Prostate gland (tissue), 2 donors: ENCODE data around the gene DSN1. TPM values are rescaled to one million over a fixed set of nuclear protein-coding genes. Genes with fewer than 3 reads are reported as not detected.

Experiments
- DNase-seq: peaks from one replicate; pipeline ENCODE4 v3.0.0-alpha.2; 2019; ENCODE audit warnings: low spot score
- H3K27ac ChIP-seq, 2 donors: fragments of 200-600 bp; sonication (generic); 2 replicates each; pipeline ENCODE4 v1.5.1; 2017 to 2019
- H3K27me3 ChIP-seq: fragments of 200-600 bp; sonication (generic); replicated peaks from 2 replicates; pipeline ENCODE4 v1.5.1; 2019; ENCODE audit not compliant: insufficient read depth
- H3K36me3 ChIP-seq, 2 donors: fragments of 200-600 bp; sonication (generic); 1 replicate in 1 of 2; 2 replicates in 1 of 2; pipeline versions ENCODE4 v1.5.1 to v1.8.1; 2017 to 2019
- H3K4me1 ChIP-seq: fragments of 200-600 bp; sonication (generic); replicated peaks from 2 replicates; pipeline ENCODE4 v1.5.1; 2019
- H3K4me3 ChIP-seq, 2 donors: fragments of 200-600 bp; sonication (generic); 2 replicates each; pipeline ENCODE4 v1.5.1; 2017 to 2019
- H3K9me3 ChIP-seq: fragments of 200-600 bp; sonication (generic); 2 replicates; pipeline ENCODE4 v1.5.1; 2017
- CTCF ChIP-seq, 4 experiments: fragments of 200-600 bp in 2 of 4; fragments of 450-650 bp in 2 of 4; sonication (generic) in 2 of 4; IDR thresholded peaks; 1 replicate in 3 of 4; 2 replicates in 1 of 4; pipeline ENCODE4 v1.5.1; 2016 to 2019; ENCODE audit warnings: antibody characterized with exemption in 4 of 4, mild to moderate bottlenecking in 2 of 4, moderate library complexity in 2 of 4
- POLR2A ChIP-seq: fragments of 450-650 bp; IDR thresholded peaks from one replicate; pipeline ENCODE4 v1.6.1; 2016; ENCODE audit warnings: antibody characterized with exemption, mild to moderate bottlenecking
- POLR2AphosphoS5 ChIP-seq: sonication (generic); formaldehyde crosslinking; IDR thresholded peaks from one replicate; pipeline ENCODE4 v1.6.1; 2017; ENCODE audit warnings: antibody characterized with exemption
- WGBS: methylation state at CpG from one replicate; pipeline ENCODE4 v1.1.5; 2018; 5-methylcytosine and 5-hydroxymethylcytosine counted together
- intact Hi-C: fragments of 100-400 bp; cut with DNase I; formaldehyde crosslinking; loops from one replicate; pipeline ENCODE4 v1.14.2; 2022
- total RNA-seq, 2 donors: library from RNA; depleted of rRNA; stranded (reverse); fragments of >200 nt; gene quantifications; one replicate each; pipeline ENCODE4 v1.1.0, GENCODE V29; 2016

Gene DSN1
- total RNA-seq, 2 donors from 2014 or later, result 13.0 to 17.1 TPM

- 93% methylated on average over 5 of the region's 5 CpGs for WGBS
- Histone ChIP-seq H3K27me3 (no peaks in the 10 kb centered on the region), H3K4me3 (no peak overlapping the region), H3K4me1 (no peaks in the 10 kb centered on the region), H3K36me3 (peaks cover 17 to 21% of the 10 kb centered on the region in 2 donors), H3K9me3 (no peaks in the 10 kb centered on the region), H3K27ac (no peak overlapping the region)
- intact Hi-C loops, result no loop called here
- DNase-seq, result no peak
- TF ChIP-seq POLR2A, result no peak
Measured at GRCh38 chr20:36796117-36796516, 22.6 kb upstream of the DSN1 start.

- 76% methylated on average over 5 of the region's 5 CpGs for WGBS
- TF ChIP-seq POLR2AphosphoS5, result no peak
- Histone ChIP-seq H3K36me3 (peaks cover 17 to 21% of the 10 kb centered on the region in 2 donors), H3K27me3 (no peaks in the 10 kb centered on the region), H3K9me3 (no peaks in the 10 kb centered on the region), H3K4me1 (no peaks in the 10 kb centered on the region), H3K27ac (no peak overlapping the region), H3K4me3 (no peak overlapping the region)
- intact Hi-C loops, result no loop called here
- DNase-seq, result no peak
Measured at GRCh38 chr20:36795691-36796090, 22.1 kb upstream of the DSN1 start.

GRCh38 chr20:36794116-36794474 lies 20.5 kb upstream of the DSN1 start:
- TF ChIP-seq POLR2A, result no peak
- no peak for TF ChIP-seq CTCF (IDR thresholded peaks at IDR 0.05)
- no peak for TF ChIP-seq POLR2AphosphoS5
- no peak overlapping the region for H3K27ac ChIP-seq
- H3K4me3 ChIP-seq, result no peak overlapping the region
- no peaks in the 10 kb centered on the region for H3K9me3 ChIP-seq
- no peaks in the 10 kb centered on the region for H3K27me3 ChIP-seq
- intact Hi-C loops, result no loop called here
- no peaks in the 10 kb centered on the region for H3K4me1 ChIP-seq
- H3K36me3 ChIP-seq, result peaks cover 17 to 21% of the 10 kb centered on the region in 2 donors
- 87% methylated on average over 20 of the region's 20 CpGs for WGBS
- no peak for DNase-seq

DNA sequence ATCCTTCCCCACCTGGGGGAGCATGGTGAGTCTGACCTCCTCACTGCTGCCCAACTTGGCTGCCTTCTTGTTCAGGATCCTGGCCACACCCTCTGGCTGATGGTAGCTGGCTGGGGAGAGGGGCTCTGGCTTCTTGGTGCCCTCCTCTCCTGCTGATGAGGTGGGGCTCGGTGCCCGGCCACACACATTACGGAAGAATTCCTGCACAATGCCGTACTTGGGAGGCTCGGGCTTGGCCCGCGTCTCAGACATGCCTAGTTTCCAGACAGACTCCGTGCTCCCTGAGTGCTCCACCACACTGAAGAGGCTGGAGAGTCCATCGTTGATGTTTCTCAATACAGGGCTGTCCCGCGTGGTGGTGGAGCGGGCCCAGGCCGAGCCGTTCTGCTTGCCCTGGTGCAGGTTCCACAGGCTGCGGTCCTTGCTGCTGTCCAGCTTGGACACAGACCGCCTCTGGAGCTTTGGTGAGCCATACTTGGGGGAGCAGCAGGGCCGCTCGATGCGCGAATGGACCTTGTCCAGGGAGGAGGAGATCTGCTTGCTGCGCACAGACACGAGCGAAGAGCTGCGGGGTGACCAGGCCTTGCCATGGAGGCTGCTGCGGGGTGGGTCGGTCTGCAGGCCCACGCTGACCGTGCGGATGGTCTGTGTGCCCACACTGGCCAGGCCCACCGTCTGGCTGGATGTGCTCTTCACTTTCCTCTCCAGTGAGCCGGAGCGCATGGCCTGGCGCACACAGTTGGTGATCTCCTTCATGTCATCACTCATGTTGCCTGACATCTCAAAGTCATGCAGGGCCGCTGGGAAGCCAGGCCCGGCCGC lies 19.9 kb upstream of the DSN1 start:
- H3K36me3 ChIP-seq, result peaks cover 17 to 21% of the 10 kb centered on the region in 2 donors
- intact Hi-C loops, result no loop called here
- no peaks in the 10 kb centered on the region for H3K4me1 ChIP-seq
- no peaks in the 10 kb centered on the region for H3K9me3 ChIP-seq
- 95% methylated on average over 28 of the region's 36 CpGs for WGBS
- no peak overlapping the region for H3K27ac ChIP-seq
- H3K4me3 ChIP-seq, result no peak overlapping the region
- H3K27me3 ChIP-seq, result no peaks in the 10 kb centered on the region
- DNase-seq, result no peak
- no peak for TF ChIP-seq POLR2A
- no peak for TF ChIP-seq POLR2AphosphoS5
- no peak for TF ChIP-seq CTCF (IDR thresholded peaks at IDR 0.05)

DNA sequence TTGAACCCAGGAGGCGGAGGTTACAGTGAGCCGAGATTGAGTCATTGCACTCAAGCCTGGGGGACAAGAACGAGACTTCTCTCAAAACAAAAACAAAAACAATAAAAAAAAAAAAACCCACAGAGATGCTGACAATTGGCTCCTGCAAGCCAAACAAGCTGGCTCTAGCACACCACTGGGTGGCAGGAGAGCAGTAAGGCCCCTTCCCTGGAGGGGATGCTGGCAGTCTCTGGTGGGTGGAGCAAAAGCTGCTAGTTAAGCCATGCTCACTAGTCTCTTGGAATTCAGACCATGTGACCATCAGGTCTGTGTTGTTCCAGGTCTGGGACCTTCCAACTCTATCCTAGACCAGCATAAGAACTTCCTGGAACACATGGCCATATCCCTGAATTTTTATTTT lies 18.9 kb upstream of the DSN1 start:
- intact Hi-C loops, result no loop called here
- TF ChIP-seq POLR2AphosphoS5 (peak; percentile 34), POLR2A (no peak), CTCF (IDR thresholded peaks at IDR 0.05) (peak in 3 of 4 experiments; percentile 25 to 31 (median 28))
- peaks cover 17 to 21% of the 10 kb centered on the region in 2 donors for H3K36me3 ChIP-seq
- H3K27ac ChIP-seq, result no peak overlapping the region
- no peaks in the 10 kb centered on the region for H3K9me3 ChIP-seq
- peak; percentile 31 for DNase-seq
- H3K4me3 ChIP-seq, result no peak overlapping the region
- no peaks in the 10 kb centered on the region for H3K4me1 ChIP-seq
- no peaks in the 10 kb centered on the region for H3K27me3 ChIP-seq
- WGBS, result 68% methylated on average over 3 of the region's 3 CpGs

DNA sequence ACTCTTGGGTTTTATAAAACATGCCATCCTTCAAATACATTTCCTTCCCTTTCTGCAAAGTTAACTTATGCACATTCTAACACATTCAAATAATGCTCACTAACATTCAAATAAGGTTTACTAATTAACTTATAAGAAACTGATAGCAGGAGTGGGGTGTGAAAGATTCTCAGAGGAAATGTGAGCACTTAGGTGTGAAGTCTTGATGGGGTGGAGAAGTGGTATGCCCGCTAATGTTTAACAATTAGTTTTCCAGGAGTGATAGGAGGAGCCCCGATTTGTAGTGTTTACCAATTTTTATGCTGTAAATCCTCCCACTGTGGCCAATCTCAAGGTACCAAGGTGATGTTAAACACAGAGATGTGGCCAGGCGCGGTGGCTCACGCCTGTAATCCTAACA lies 18.3 kb upstream of the DSN1 start:
- H3K4me1 ChIP-seq, result no peaks in the 10 kb centered on the region
- no peak overlapping the region for H3K4me3 ChIP-seq
- 85% methylated on average over 5 of the region's 5 CpGs for WGBS
- TF ChIP-seq POLR2A (no peak), POLR2AphosphoS5 (no peak), CTCF (IDR thresholded peaks at IDR 0.05) (no peak)
- DNase-seq, result no peak
- intact Hi-C loops, result no loop called here
- H3K27me3 ChIP-seq, result no peaks in the 10 kb centered on the region
- H3K9me3 ChIP-seq, result no peaks in the 10 kb centered on the region
- no peak overlapping the region for H3K27ac ChIP-seq
- H3K36me3 ChIP-seq, result peaks cover 17 to 19% of the 10 kb centered on the region in 2 donors
